PFSK-1 (cell line): ENCODE results near the gene RAD54L.

Experiments
- FOXP2 ChIP-seq: optimal IDR thresholded peaks from 2 replicates; pipeline ENCODE3; 2011; ENCODE audit warnings: borderline replicate concordance, control low read depth, inconsistent platforms; ENCODE audit not compliant: insufficient read depth; ENCODE audit errors: extremely low read length, extremely low read depth
- POLR2AphosphoS5 ChIP-seq: IDR thresholded peaks from 2 replicates; pipeline ENCODE4 v1.6.1; 2012; ENCODE audit warnings: low read depth, mild to moderate bottlenecking, control low read depth, low read length, moderate library complexity
- SIN3A ChIP-seq: IDR thresholded peaks from 2 replicates; pipeline ENCODE4 v1.6.1; 2012; ENCODE audit warnings: mild to moderate bottlenecking, low read length, moderate library complexity, borderline replicate concordance; ENCODE audit not compliant: insufficient read depth
- TAF1 ChIP-seq: IDR thresholded peaks from 2 replicates; pipeline ENCODE4 v1.6.1; 2012; ENCODE audit warnings: low read length, control low read depth, borderline replicate concordance; ENCODE audit not compliant: insufficient read depth
- TF ChIP-seq, protein P1 (sequence below), 2 experiments: IDR thresholded peaks; 2 replicates each; pipeline versions ENCODE4 v1.6.1 to v1.8.0; 2011 to 2012; ENCODE audit warnings: low read depth in 2 of 2, low read length in 2 of 2, control low read depth in 1 of 2, inconsistent platforms in 1 of 2, mild to moderate bottlenecking in 1 of 2, moderate library complexity in 1 of 2; ENCODE audit not compliant: insufficient read depth in 1 of 2

DNA sequence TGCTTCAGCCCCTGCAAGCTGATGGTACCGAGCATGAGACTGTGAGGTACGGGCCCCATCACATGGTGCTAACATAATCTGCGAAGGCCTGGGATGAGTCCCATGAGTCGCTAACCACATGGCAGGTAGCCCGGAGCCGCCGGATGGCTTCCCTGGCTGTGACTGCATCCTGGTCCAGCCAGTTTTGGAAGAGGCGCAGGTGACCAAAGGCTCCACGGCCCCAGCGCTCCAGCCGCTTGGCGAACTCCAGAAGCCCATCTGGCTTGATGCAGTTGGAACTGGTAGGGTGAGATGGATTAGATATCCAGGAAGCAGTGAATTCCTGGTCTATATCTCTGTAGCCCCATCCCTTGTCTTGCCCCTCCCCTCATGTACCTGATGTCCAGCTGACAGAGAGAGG lies 31.2 kb downstream of the RAD54L start:
- TF ChIP-seq, protein P1, sequence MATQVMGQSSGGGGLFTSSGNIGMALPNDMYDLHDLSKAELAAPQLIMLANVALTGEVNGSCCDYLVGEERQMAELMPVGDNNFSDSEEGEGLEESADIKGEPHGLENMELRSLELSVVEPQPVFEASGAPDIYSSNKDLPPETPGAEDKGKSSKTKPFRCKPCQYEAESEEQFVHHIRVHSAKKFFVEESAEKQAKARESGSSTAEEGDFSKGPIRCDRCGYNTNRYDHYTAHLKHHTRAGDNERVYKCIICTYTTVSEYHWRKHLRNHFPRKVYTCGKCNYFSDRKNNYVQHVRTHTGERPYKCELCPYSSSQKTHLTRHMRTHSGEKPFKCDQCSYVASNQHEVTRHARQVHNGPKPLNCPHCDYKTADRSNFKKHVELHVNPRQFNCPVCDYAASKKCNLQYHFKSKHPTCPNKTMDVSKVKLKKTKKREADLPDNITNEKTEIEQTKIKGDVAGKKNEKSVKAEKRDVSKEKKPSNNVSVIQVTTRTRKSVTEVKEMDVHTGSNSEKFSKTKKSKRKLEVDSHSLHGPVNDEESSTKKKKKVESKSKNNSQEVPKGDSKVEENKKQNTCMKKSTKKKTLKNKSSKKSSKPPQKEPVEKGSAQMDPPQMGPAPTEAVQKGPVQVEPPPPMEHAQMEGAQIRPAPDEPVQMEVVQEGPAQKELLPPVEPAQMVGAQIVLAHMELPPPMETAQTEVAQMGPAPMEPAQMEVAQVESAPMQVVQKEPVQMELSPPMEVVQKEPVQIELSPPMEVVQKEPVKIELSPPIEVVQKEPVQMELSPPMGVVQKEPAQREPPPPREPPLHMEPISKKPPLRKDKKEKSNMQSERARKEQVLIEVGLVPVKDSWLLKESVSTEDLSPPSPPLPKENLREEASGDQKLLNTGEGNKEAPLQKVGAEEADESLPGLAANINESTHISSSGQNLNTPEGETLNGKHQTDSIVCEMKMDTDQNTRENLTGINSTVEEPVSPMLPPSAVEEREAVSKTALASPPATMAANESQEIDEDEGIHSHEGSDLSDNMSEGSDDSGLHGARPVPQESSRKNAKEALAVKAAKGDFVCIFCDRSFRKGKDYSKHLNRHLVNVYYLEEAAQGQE (IDR thresholded peaks at IDR 0.05; ENCODE audit: insufficient read depth in 1 of 2, low read depth in 2 of 2, low read length in 2 of 2): no peak
- TF ChIP-seq TAF1 (no peak), POLR2AphosphoS5 (no peak; the same call in 1 of the 2 replicates), SIN3A (no peak), FOXP2 (no peak)
